ENCODE results near the gene TPT1. TPM values are rescaled to one million over a fixed set of nuclear protein-coding genes. Genes with fewer than 3 reads are reported as not detected.

Gene TPT1
- polyA plus RNA-seq, 2 of the 4 experiments (the other 2 are of a cell fraction) = 2,486 to 3,850 TPM

DNA sequence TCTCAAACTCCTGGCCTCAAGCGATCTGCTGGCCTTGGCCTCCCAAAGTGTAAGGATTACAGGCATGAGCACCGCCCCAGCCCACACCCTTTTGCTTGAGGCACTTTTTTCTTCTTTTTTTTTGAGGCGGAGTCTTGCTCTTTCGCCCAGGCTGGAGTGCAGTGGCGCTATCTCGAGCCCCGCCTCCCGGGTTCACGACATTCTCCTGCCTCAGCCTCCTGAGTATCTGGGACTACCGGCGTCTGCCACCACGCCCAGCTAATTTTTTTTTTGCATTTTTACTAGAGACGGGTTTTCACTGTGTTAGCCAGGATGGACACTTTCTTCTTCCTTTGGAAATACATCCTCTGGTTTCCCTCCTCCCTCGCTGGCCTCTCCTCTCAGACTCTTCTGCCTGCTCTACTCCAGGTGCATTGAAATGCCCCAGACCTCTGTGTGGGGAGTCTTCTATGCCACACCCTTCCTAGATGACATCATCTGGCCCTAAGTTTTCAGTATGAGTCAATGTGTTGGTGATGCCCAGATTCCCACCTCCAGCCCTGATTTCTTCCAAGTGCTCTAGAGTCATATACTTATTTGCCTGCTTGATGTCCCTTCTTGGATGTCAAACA lies 20.7 kb upstream of the TPT1 start:
- FAIRE-seq (no peak), ATAC-seq (peak; percentile 82 to 91), DNase-seq (ENCODE audit: low read depth in 1 of 2, low spot score in 1 of 2) (peak; percentile 36 to 72)
- H3K27ac ChIP-seq = peak overlapping the region; percentile 50 to 72; a peak in 4 of 6 replicates
- H3K4me3 ChIP-seq = no peak overlapping the region
- TF ChIP-seq, protein P1, sequence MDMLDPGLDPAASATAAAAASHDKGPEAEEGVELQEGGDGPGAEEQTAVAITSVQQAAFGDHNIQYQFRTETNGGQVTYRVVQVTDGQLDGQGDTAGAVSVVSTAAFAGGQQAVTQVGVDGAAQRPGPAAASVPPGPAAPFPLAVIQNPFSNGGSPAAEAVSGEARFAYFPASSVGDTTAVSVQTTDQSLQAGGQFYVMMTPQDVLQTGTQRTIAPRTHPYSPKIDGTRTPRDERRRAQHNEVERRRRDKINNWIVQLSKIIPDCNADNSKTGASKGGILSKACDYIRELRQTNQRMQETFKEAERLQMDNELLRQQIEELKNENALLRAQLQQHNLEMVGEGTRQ (IDR thresholded peaks at IDR 0.05) = no peak
- TF ChIP-seq HDAC2 (IDR thresholded peaks at IDR 0.05) (no peak), KDM1A (IDR thresholded peaks at IDR 0.05; ENCODE audit: low read depth) (no peak), EHF (CRISPR knock-in tag; IDR thresholded peaks at IDR 0.05) (no peak), PHF8 (IDR thresholded peaks at IDR 0.05; ENCODE audit: borderline replicate concordance, low read depth) (no peak), TFCP2L1 (CRISPR knock-in tag; IDR thresholded peaks at IDR 0.05) (no peak), EHMT2 (IDR thresholded peaks at IDR 0.05; ENCODE audit: low read depth) (no peak), HOXB5 (CRISPR knock-in tag; IDR thresholded peaks at IDR 0.05) (no peak), HOXA7 (CRISPR knock-in tag; IDR thresholded peaks at IDR 0.05) (no peak), ZNF302 (CRISPR knock-in tag; IDR thresholded peaks at IDR 0.05) (no peak)
- TF ChIP-seq, protein P2, sequence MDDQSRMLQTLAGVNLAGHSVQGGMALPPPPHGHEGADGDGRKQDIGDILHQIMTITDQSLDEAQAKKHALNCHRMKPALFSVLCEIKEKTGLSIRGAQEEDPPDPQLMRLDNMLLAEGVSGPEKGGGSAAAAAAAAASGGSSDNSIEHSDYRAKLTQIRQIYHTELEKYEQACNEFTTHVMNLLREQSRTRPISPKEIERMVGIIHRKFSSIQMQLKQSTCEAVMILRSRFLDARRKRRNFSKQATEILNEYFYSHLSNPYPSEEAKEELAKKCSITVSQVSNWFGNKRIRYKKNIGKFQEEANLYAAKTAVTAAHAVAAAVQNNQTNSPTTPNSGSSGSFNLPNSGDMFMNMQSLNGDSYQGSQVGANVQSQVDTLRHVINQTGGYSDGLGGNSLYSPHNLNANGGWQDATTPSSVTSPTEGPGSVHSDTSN (IDR thresholded peaks at IDR 0.05) = no peak
- TF ChIP-seq, protein P3, sequence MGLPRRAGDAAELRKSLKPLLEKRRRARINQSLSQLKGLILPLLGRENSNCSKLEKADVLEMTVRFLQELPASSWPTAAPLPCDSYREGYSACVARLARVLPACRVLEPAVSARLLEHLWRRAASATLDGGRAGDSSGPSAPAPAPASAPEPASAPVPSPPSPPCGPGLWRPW (IDR thresholded peaks at IDR 0.05) = no peak
- 45% methylated on average over 14 of the region's 14 CpGs for WGBS (ENCODE audit: missing lambda C conversion rate)
- no peaks in the 10 kb centered on the region for H3K9me3 ChIP-seq
- ChIA-PET POLR2A (interaction anchor here (0.6 kb wide), 1 partner anchor 29 kb away, joined by 3 read pairs; no protein-coding TSS in a partner anchor), CTCF (interaction anchor here (2.6 kb wide), 1 partner anchor 9 kb away, joined by 12 read pairs; no protein-coding TSS in a partner anchor)
- H3K4me2 ChIP-seq = peak overlapping the region; percentile 70
- H3K4me1 ChIP-seq = peaks cover 15% of the 10 kb centered on the region; the same call in 2 of the 3 replicates

DNA sequence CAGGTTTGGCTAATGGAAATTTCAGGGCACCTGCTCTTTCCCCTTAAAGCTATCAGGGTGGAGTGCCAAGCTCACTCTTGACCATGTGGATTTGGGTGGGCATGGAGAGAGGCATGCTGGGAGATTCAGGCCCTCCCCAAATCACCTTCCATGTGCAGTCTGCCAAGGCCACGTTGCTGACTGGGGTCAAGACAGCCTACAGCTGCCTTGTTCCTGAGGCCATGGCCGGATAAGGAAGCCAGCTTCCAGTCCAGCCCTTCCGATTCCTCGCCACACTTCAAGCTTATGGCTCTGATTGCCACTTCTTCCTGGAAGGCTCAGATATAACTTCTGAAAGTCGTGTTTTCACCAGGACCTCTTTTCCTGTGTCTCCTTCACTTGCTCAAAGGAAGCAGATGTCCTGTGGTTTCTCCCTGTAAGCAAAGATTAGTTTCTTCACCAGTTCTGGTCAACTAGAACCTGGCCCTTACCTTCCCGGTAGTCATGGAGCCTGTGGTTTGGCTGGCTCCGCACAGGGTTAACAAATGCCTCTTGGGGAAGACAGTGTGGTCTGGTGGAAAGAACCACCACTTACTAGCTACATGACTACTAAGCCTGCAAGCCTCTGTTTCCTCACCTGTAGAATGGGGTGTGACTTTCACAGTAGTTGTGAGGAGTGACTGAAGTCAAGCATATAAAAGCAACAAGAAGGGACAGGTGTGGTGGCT lies 16.1 kb upstream of the TPT1 start:
- ATAC-seq (no peak), FAIRE-seq (no peak), DNase-seq (ENCODE audit: low read depth in 1 of 2, low spot score in 1 of 2) (no peak)
- H3K27ac ChIP-seq = no peak overlapping the region
- 86% methylated on average over 7 of the region's 7 CpGs for WGBS (ENCODE audit: missing lambda C conversion rate)
- ChIA-PET CTCF (interaction anchor here (1.2 to 4.9 kb wide), 2 partner anchors 14 to 47 kb away, joined by 3 to 16 read pairs; no protein-coding TSS in a partner anchor), POLR2A (interaction anchor here (2.3 kb wide), 1 partner anchor 15 kb away, joined by 7 read pairs; the partner anchor contains the start of gene TPT1)
- H3K4me3 ChIP-seq = no peak overlapping the region
- H3K4me1 ChIP-seq = peaks cover 11% of the 10 kb centered on the region; the same call in 2 of the 3 replicates
- no peak for TF ChIP-seq KDM1A (IDR thresholded peaks at IDR 0.05; ENCODE audit: low read depth)
- H3K4me2 ChIP-seq = no peak overlapping the region
- no peaks in the 10 kb centered on the region for H3K9me3 ChIP-seq

DNA sequence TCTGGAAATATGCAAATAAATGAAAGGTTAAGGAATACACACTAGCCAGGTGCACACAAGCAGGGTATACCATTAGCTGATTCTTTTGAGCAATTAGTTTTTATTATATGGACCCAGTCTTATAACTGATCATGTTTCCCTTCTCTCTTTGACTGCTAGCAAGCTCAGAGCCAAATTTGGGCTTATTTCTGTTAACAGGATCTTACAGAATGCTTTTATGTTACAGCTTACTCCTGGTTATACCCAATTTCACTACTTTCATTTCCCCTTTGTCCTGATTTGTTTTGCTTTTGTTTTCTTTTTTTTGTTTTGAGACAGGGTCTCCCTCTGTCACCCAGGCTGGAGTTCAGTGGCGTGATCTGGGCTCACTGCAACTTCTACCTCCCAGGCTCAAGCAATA lies 12.9 kb upstream of the TPT1 start:
- no peak for DNase-seq (ENCODE audit: low read depth in 1 of 2, low spot score in 1 of 2)
- Histone ChIP-seq H3K4me3 (no peak overlapping the region), H3K9me3 (no peaks in the 10 kb centered on the region), H3K4me1 (no peaks in the 10 kb centered on the region), H3K4me2 (no peak overlapping the region), H3K27ac (no peak overlapping the region)
- no peak for ATAC-seq
- no peak for TF ChIP-seq NR3C1 (IDR thresholded peaks at IDR 0.05)
- TF ChIP-seq JUN (IDR thresholded peaks at IDR 0.05) = no peak
- TF ChIP-seq EHF (CRISPR knock-in tag; IDR thresholded peaks at IDR 0.05) = no peak
- WGBS (ENCODE audit: missing lambda C conversion rate) = 100% methylated on average over 1 of the region's 1 CpG
- ChIA-PET CTCF (interaction anchor here (0.6 to 1.5 kb wide), 4 partner anchors 12 to 22 kb away, joined by 3 to 4 read pairs (median 3); no protein-coding TSS in a partner anchor), POLR2A (no interaction called here)
- FAIRE-seq = no peak

DNA sequence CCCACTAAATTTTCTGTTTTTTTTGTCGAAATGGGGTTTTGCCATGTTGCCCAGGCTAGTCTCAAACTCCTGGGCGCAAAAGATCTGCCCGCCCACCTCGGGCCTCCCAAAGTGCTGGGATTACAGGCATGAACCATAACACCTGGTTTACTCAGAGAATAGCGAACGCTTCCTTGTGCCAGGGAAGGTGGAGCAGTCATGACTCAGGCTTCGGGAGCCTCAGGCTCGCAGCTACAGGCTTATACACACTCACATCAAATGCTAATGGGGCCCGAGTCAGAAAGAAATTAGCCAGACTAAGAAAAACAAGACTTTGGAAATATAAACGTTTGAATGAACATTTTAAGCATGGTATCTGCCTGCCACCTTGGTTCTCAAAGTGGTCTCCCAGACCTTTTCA lies 11.0 kb upstream of the TPT1 start:
- DNase-seq (ENCODE audit: low read depth in 1 of 2, low spot score in 1 of 2) = no peak
- no peak overlapping the region for H3K4me3 ChIP-seq
- POLR2A ChIA-PET = no interaction called here
- FAIRE-seq = no peak
- no peak for ATAC-seq
- H3K27ac ChIP-seq = no peak overlapping the region
- H3K4me2 ChIP-seq = no peak overlapping the region
- no peaks in the 10 kb centered on the region for H3K9me3 ChIP-seq
- no peaks in the 10 kb centered on the region for H3K4me1 ChIP-seq
- WGBS (ENCODE audit: missing lambda C conversion rate) = 75% methylated on average over 10 of the region's 10 CpGs
- CTCF ChIA-PET = interaction anchor here (1.3 to 1.4 kb wide), 2 partner anchors 19 to 21 kb away, joined by 3 to 8 read pairs; no protein-coding TSS in a partner anchor
- TF ChIP-seq ESRRA (IDR thresholded peaks at IDR 0.05; ENCODE audit: borderline replicate concordance, low read length) (no peak), TP53 (CRISPR knock-in tag; IDR thresholded peaks at IDR 0.05) (no peak), SREBF2 (IDR thresholded peaks at IDR 0.05) (no peak), SMC3 (IDR thresholded peaks at IDR 0.05) (no peak), PHF8 (IDR thresholded peaks at IDR 0.05; ENCODE audit: borderline replicate concordance, low read depth) (no peak)
- TF ChIP-seq, protein P4, sequence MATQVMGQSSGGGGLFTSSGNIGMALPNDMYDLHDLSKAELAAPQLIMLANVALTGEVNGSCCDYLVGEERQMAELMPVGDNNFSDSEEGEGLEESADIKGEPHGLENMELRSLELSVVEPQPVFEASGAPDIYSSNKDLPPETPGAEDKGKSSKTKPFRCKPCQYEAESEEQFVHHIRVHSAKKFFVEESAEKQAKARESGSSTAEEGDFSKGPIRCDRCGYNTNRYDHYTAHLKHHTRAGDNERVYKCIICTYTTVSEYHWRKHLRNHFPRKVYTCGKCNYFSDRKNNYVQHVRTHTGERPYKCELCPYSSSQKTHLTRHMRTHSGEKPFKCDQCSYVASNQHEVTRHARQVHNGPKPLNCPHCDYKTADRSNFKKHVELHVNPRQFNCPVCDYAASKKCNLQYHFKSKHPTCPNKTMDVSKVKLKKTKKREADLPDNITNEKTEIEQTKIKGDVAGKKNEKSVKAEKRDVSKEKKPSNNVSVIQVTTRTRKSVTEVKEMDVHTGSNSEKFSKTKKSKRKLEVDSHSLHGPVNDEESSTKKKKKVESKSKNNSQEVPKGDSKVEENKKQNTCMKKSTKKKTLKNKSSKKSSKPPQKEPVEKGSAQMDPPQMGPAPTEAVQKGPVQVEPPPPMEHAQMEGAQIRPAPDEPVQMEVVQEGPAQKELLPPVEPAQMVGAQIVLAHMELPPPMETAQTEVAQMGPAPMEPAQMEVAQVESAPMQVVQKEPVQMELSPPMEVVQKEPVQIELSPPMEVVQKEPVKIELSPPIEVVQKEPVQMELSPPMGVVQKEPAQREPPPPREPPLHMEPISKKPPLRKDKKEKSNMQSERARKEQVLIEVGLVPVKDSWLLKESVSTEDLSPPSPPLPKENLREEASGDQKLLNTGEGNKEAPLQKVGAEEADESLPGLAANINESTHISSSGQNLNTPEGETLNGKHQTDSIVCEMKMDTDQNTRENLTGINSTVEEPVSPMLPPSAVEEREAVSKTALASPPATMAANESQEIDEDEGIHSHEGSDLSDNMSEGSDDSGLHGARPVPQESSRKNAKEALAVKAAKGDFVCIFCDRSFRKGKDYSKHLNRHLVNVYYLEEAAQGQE (IDR thresholded peaks at IDR 0.05) = no peak
- TF ChIP-seq, protein P5, sequence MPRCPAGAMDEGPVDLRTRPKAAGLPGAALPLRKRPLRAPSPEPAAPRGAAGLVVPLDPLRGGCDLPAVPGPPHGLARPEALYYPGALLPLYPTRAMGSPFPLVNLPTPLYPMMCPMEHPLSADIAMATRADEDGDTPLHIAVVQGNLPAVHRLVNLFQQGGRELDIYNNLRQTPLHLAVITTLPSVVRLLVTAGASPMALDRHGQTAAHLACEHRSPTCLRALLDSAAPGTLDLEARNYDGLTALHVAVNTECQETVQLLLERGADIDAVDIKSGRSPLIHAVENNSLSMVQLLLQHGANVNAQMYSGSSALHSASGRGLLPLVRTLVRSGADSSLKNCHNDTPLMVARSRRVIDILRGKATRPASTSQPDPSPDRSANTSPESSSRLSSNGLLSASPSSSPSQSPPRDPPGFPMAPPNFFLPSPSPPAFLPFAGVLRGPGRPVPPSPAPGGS (IDR thresholded peaks at IDR 0.05) = no peak
- TF ChIP-seq, protein P3 (IDR thresholded peaks at IDR 0.05) = no peak

Measured in A549 (cell line).